Trophoblast cell (in vitro differentiated cells and primary cell): ENCODE results near the gene INHBB.

Source experiments
- DNase-seq, 2 donors: peaks; one replicate each; pipeline ENCODE4 v3.0.0-alpha.2; 2016
- H2AFZ ChIP-seq: 2 replicates; pipeline ENCODE4 v1.6.1; 2013; ENCODE audit warnings: low read length, moderate library complexity, mild to moderate bottlenecking; ENCODE audit not compliant: insufficient read depth, poor library complexity
- H2AK5ac ChIP-seq: 2 replicates; pipeline ENCODE4 v1.6.1; 2013; ENCODE audit warnings: mild to moderate bottlenecking, low read length
- H2BK120ac ChIP-seq: 2 replicates; pipeline ENCODE4 v1.6.1; 2013; ENCODE audit warnings: low read length, mild to moderate bottlenecking, moderate library complexity; ENCODE audit not compliant: insufficient read depth, poor library complexity
- H2BK12ac ChIP-seq: 2 replicates; pipeline ENCODE4 v1.6.1; 2013; ENCODE audit warnings: mild to moderate bottlenecking, low read length, moderate library complexity
- H2BK5ac ChIP-seq: 2 replicates; pipeline ENCODE4 v1.6.1; 2013; ENCODE audit warnings: low read length, low read depth, moderate library complexity, mild to moderate bottlenecking; ENCODE audit not compliant: poor library complexity
- H3K14ac ChIP-seq: 2 replicates; pipeline ENCODE4 v1.6.1; 2013; ENCODE audit warnings: mild to moderate bottlenecking, low read length
- H3K18ac ChIP-seq: 2 replicates; pipeline ENCODE4 v1.6.1; 2013; ENCODE audit warnings: mild to moderate bottlenecking, low read length
- H3K23ac ChIP-seq: 2 replicates; pipeline ENCODE4 v1.6.1; 2013; ENCODE audit warnings: low read length
- H3K27ac ChIP-seq: 2 replicates; pipeline ENCODE4 v1.5.1; 2013; ENCODE audit warnings: low read depth, mild to moderate bottlenecking, inconsistent platforms, low read length, moderate library complexity
- H3K27me3 ChIP-seq: 2 replicates; pipeline ENCODE4 v1.6.1; 2013; ENCODE audit warnings: inconsistent platforms, mild to moderate bottlenecking, low read length, moderate library complexity; ENCODE audit not compliant: insufficient read depth
- H3K36me3 ChIP-seq, 2 experiments: 1 replicate in 1 of 2; 2 replicates in 1 of 2; pipeline ENCODE4 v1.6.1; 2013; ENCODE audit warnings: low read length in 2 of 2, mild to moderate bottlenecking in 2 of 2, moderate library complexity in 1 of 2; ENCODE audit not compliant: insufficient read depth in 2 of 2, control insufficient read depth in 1 of 2
- H3K4ac ChIP-seq: 2 replicates; pipeline ENCODE4 v1.6.1; 2013; ENCODE audit warnings: low read depth, mild to moderate bottlenecking, low read length, moderate library complexity
- H3K4me1 ChIP-seq, 2 experiments: 1 replicate in 1 of 2; 2 replicates in 1 of 2; pipeline ENCODE4 v1.6.1; 2013; ENCODE audit warnings: low read length in 2 of 2, mild to moderate bottlenecking in 2 of 2, moderate library complexity in 1 of 2; ENCODE audit not compliant: insufficient read depth in 2 of 2, control insufficient read depth in 1 of 2
- H3K4me2 ChIP-seq: 2 replicates; pipeline ENCODE4 v1.6.1; 2013; ENCODE audit warnings: inconsistent platforms, mild to moderate bottlenecking, low read length, moderate library complexity
- H3K4me3 ChIP-seq: 2 replicates; pipeline ENCODE4 v1.5.1; 2013; ENCODE audit warnings: mild to moderate bottlenecking, low read depth, low read length, inconsistent platforms
- H3K79me1 ChIP-seq: one replicate; pipeline ENCODE4 v1.6.1; 2013; ENCODE audit warnings: low read length
- H3K79me2 ChIP-seq: 2 replicates; pipeline ENCODE4 v1.6.1; 2013; ENCODE audit warnings: low read length, mild to moderate bottlenecking; ENCODE audit not compliant: control insufficient read depth, insufficient read depth, poor library complexity
- H3K9ac ChIP-seq: 2 replicates; pipeline ENCODE4 v1.6.1; 2013; ENCODE audit warnings: mild to moderate bottlenecking, low read length
- H3K9me3 ChIP-seq: 2 replicates; pipeline ENCODE4 v1.6.1; 2013; ENCODE audit warnings: low read depth, mild to moderate bottlenecking, control low read depth, inconsistent platforms, low read length; ENCODE audit not compliant: insufficient read depth
- H4K12ac ChIP-seq: 2 replicates; pipeline ENCODE4 v1.6.1; 2013; ENCODE audit warnings: low read depth, mild to moderate bottlenecking, low read length, moderate library complexity
- H4K8ac ChIP-seq: 2 replicates; pipeline ENCODE4 v1.6.1; 2013; ENCODE audit warnings: low read depth, mild to moderate bottlenecking, low read length, moderate library complexity
- H4K91ac ChIP-seq: one replicate; pipeline ENCODE4 v1.6.1; 2013; ENCODE audit warnings: low read depth, mild to moderate bottlenecking, low read length, moderate library complexity
- WGBS: extraction: QIAGEN DNeasy Blood & Tissue Kit; methylation state at CpG from one replicate; pipeline ENCODE4 v1.1.7; 2013; ENCODE audit warnings: missing lambda C conversion rate; ENCODE audit not compliant: insufficient read length, insufficient coverage; ENCODE audit errors: extremely low coverage; 5-methylcytosine and 5-hydroxymethylcytosine counted together

INHBB gene

DNA sequence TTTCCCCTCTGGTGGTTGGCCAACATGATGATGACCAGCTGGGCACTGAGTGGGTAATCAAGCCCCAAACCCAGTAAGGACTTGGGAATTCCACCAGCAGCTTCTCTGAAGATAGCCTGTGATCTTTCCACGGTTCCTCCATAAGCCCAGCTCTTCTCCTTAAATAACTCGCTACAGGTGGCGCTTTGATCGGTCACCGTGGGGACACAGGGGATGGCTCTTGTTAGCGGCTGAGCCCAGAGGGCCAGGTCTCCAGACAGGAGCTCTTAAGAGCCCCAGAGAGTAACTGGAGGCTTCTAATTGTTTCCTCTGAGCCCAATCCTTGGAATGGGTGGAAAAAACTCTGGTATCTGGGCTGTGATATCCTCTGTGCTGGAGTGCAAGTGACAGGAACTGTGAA is 13.6 kb upstream of the INHBB start:
- H3K4me3 ChIP-seq: no peak overlapping the region
- no peaks in the 10 kb centered on the region for H3K27me3 ChIP-seq
- WGBS: no CpG with 5 or more reads among the region's 6 CpGs

DNA sequence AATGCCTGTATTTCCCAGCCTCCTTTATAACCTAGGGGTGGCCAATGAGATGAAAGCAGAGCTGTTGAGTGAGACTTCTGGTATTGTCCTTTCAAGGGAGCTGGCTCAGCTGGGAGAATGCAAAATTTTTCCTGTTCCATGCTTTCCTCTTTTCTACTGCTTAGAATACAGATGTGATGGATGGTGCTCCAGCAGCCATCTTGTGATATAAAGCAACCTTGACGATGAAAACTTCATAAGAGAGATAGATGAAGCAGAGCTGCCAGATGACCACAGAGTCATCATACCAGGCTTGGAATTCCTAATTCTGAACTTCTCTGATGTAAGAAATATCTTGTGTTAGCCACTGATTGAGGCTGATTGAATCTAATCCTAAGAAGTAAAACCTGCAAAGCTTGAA is 11.9 kb upstream of the INHBB start:
- DNase-seq: no peak
- H4K8ac ChIP-seq: no peak overlapping the region
- H3K14ac ChIP-seq: no peak overlapping the region
- no peak overlapping the region for H2BK12ac ChIP-seq
- no peak overlapping the region for H2BK120ac ChIP-seq
- H3K27me3 ChIP-seq: no peaks in the 10 kb centered on the region
- no peaks in the 10 kb centered on the region for H3K79me2 ChIP-seq
- H3K27ac ChIP-seq: no peak overlapping the region
- H3K36me3 ChIP-seq: no peaks in the 10 kb centered on the region
- no peaks in the 10 kb centered on the region for H3K79me1 ChIP-seq
- H3K9me3 ChIP-seq: peaks cover 1% of the 10 kb centered on the region
- H4K91ac ChIP-seq: no peak overlapping the region
- H3K4ac ChIP-seq: no peak overlapping the region
- no peak overlapping the region for H4K12ac ChIP-seq
- no peak overlapping the region for H3K18ac ChIP-seq
- no peak overlapping the region for H3K9ac ChIP-seq
- no peak overlapping the region for H3K4me2 ChIP-seq
- H3K23ac ChIP-seq: no peak overlapping the region
- WGBS: no CpG with 5 or more reads among the region's 1 CpG
- H2BK5ac ChIP-seq: no peak overlapping the region
- H3K4me1 ChIP-seq: no peaks in the 10 kb centered on the region
- no peak overlapping the region for H3K4me3 ChIP-seq
- H2AFZ ChIP-seq: no peak overlapping the region
- H2AK5ac ChIP-seq: no peak overlapping the region

More for the DNA sequence above, 13.6 kb upstream of the INHBB start:
- no peak overlapping the region for H4K91ac ChIP-seq
- peaks cover 1% of the 10 kb centered on the region for H3K9me3 ChIP-seq
- H3K4ac ChIP-seq: no peak overlapping the region
- no peak overlapping the region for H2AK5ac ChIP-seq
- no peak overlapping the region for H3K18ac ChIP-seq
- H3K36me3 ChIP-seq: no peaks in the 10 kb centered on the region
- H3K23ac ChIP-seq: no peak overlapping the region
- H3K79me1 ChIP-seq: no peaks in the 10 kb centered on the region
- no peaks in the 10 kb centered on the region for H3K4me1 ChIP-seq
- no peak overlapping the region for H3K4me2 ChIP-seq
- no peak overlapping the region for H3K9ac ChIP-seq
- no peak overlapping the region for H2BK120ac ChIP-seq
- DNase-seq: no peak
- H3K27ac ChIP-seq: no peak overlapping the region
- H2AFZ ChIP-seq: no peak overlapping the region
- H3K79me2 ChIP-seq: no peaks in the 10 kb centered on the region
- no peak overlapping the region for H4K12ac ChIP-seq
- H4K8ac ChIP-seq: no peak overlapping the region
- H2BK12ac ChIP-seq: no peak overlapping the region
- H3K14ac ChIP-seq: no peak overlapping the region
- no peak overlapping the region for H2BK5ac ChIP-seq

DNA sequence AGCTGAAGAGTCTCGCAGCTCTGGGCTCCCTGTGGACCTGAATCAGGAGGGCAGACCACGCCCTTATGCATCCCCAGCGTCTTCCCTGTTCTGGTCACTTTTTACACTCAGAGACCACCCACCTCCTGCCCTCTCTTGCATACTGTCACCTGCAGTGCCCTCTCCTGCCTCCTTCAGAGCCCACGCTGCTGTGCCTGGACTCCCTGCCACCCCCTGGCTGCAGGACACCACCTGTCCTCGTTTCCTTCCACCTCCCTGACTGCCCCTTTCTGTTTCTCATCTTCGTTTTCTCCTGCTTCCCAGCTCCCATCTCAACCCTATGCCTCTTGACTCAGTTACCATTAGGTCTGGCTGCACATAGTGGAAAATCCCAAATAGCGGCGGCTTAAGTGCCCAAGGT is 9.2 kb upstream of the INHBB start:
- Histone ChIP-seq H3K9ac (no peak overlapping the region), H3K27me3 (no peaks in the 10 kb centered on the region), H2AK5ac (no peak overlapping the region), H4K91ac (no peak overlapping the region), H3K36me3 (no peaks in the 10 kb centered on the region), H3K9me3 (peaks cover 1% of the 10 kb centered on the region), H2AFZ (no peak overlapping the region), H3K4me2 (no peak overlapping the region), H2BK120ac (no peak overlapping the region), H2BK12ac (no peak overlapping the region), H3K23ac (no peak overlapping the region), H3K79me1 (no peaks in the 10 kb centered on the region), H3K27ac (no peak overlapping the region), H3K4me3 (no peak overlapping the region), H3K4me1 (no peaks in the 10 kb centered on the region), H3K18ac (no peak overlapping the region), H4K12ac (no peak overlapping the region), H4K8ac (no peak overlapping the region), H3K14ac (no peak overlapping the region), H2BK5ac (no peak overlapping the region), H3K79me2 (no peaks in the 10 kb centered on the region), H3K4ac (no peak overlapping the region)
- WGBS: no CpG with 5 or more reads among the region's 8 CpGs
- DNase-seq: no peak

DNA sequence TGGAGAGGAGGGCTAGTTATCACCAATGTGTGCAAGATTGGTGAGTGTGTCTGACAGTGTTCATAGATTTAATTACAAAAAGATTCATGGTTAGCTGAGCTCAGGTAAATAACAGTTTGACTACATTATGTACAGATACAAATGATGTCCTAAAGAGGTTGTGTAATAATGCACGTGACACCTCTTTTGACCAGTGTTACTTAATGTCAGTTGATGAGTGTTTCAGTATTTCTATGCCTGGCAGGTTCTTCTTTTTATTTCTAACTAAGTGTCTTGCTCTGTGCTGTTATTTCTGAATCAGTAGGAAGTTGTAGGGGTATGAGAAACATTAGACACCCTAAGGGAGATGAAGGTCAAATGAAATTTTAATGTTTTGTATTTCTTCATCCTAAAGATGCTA is 7.9 kb upstream of the INHBB start:
- no peaks in the 10 kb centered on the region for H3K4me1 ChIP-seq
- H2BK12ac ChIP-seq: no peak overlapping the region
- no peak overlapping the region for H4K12ac ChIP-seq
- no peak overlapping the region for H3K4ac ChIP-seq
- WGBS: no CpG with 5 or more reads among the region's 1 CpG
- H3K27ac ChIP-seq: no peak overlapping the region
- no peak overlapping the region for H3K4me3 ChIP-seq
- H3K23ac ChIP-seq: no peak overlapping the region
- H3K79me2 ChIP-seq: no peaks in the 10 kb centered on the region
- no peak overlapping the region for H2BK5ac ChIP-seq
- no peak overlapping the region for H4K91ac ChIP-seq
- no peak overlapping the region for H2AFZ ChIP-seq
- H2BK120ac ChIP-seq: no peak overlapping the region
- peaks cover 3% of the 10 kb centered on the region for H3K9me3 ChIP-seq
- peaks cover 10% of the 10 kb centered on the region for H3K27me3 ChIP-seq
- DNase-seq: peak in 1 of 2 donors; percentile 38
- no peaks in the 10 kb centered on the region for H3K79me1 ChIP-seq
- H3K4me2 ChIP-seq: no peak overlapping the region
- H2AK5ac ChIP-seq: no peak overlapping the region
- H3K36me3 ChIP-seq: no peaks in the 10 kb centered on the region
- H3K14ac ChIP-seq: no peak overlapping the region
- no peak overlapping the region for H4K8ac ChIP-seq
- no peak overlapping the region for H3K18ac ChIP-seq
- no peak overlapping the region for H3K9ac ChIP-seq
